Measurements from ENCODE around the gene ROCK2. TPM values are rescaled to one million over a fixed set of nuclear protein-coding genes. Genes with fewer than 3 reads are reported as not detected.

ROCK2 gene
- total and polyA plus RNA-seq, 2 of the 13 experiments (the other 11 are each of a cell fraction or from before 2014, with no cell fraction given) = 38.1 to 119 TPM

- TF ChIP-seq SKIL (CRISPR knock-in tag; IDR thresholded peaks at IDR 0.05; ENCODE audit: borderline replicate concordance) (peak; percentile 88), FOXA3 (CRISPR knock-in tag; IDR thresholded peaks at IDR 0.05) (no peak; the same call in 1 of the 2 replicates), ZFP36L2 (CRISPR knock-in tag; IDR thresholded peaks at IDR 0.05) (no peak), THAP11 (CRISPR knock-in tag; IDR thresholded peaks at IDR 0.05) (peak; percentile 64), CC2D1A (CRISPR knock-in tag; IDR thresholded peaks at IDR 0.05) (no peak), ZBTB44 (CRISPR knock-in tag; IDR thresholded peaks at IDR 0.05) (no peak), RERE (CRISPR knock-in tag; IDR thresholded peaks at IDR 0.05; ENCODE audit: low read depth) (0 out of 2 replicates have a peak, but pooled peaks have one; percentile 19), ELF4 (CRISPR knock-in tag; IDR thresholded peaks at IDR 0.05; ENCODE audit: borderline replicate concordance) (no peak; the same call in 1 of the 2 replicates), EED (CRISPR knock-in tag; IDR thresholded peaks at IDR 0.05) (no peak), ZNF577 (CRISPR knock-in tag; IDR thresholded peaks at IDR 0.05; ENCODE audit: borderline replicate concordance, low read depth) (no peak), SETDB1 (CRISPR knock-in tag; IDR thresholded peaks at IDR 0.05; ENCODE audit: borderline replicate concordance) (no peak), SMC3 (IDR thresholded peaks at IDR 0.05; ENCODE audit: low read length) (no peak), PRPF4 (IDR thresholded peaks at IDR 0.05; ENCODE audit: low read depth, low read length, poor library complexity, severe bottlenecking) (no peak), REL (CRISPR knock-in tag; conservative IDR thresholded peaks at IDR 0.05) (peak; percentile 61; the same call in 1 of the 2 replicates), BATF2 (CRISPR knock-in tag; IDR thresholded peaks at IDR 0.05) (peak; percentile 54; the same call in 1 of the 2 replicates), CHCHD3 (CRISPR knock-in tag; IDR thresholded peaks at IDR 0.05) (no peak), SALL2 (CRISPR knock-in tag; IDR thresholded peaks at IDR 0.05) (no peak), KAT2B (IDR thresholded peaks at IDR 0.05; ENCODE audit: borderline replicate concordance, low read depth, low read length) (no peak; the same call in 1 of the 2 replicates), NFYB (CRISPR knock-in tag; IDR thresholded peaks at IDR 0.05) (no peak)
Measured at GRCh38 chr2:11344342-11344955, at the start of gene ROCK2 (continued).

All from HepG2 (cell line).